Left ventricle myocardium inferior (tissue), 1 donor: ENCODE results near the gene BRWD1. TPM values are rescaled to one million over a fixed set of nuclear protein-coding genes. Genes with fewer than 3 reads are reported as not detected.

Experiments used
- DNase-seq: peaks from one replicate; pipeline ENCODE4 v3.0.0-alpha.2; 2020
- H3K27ac ChIP-seq: fragments of 200-600 bp; replicated peaks from 2 replicates; pipeline ENCODE4 v1.8.0; 2021
- H3K27me3 ChIP-seq: fragments of 200-600 bp; 2 replicates; pipeline ENCODE4 v1.8.0; 2021; ENCODE audit warnings: low read depth
- H3K36me3 ChIP-seq: fragments of 200-600 bp; 2 replicates; pipeline ENCODE4 v1.8.0; 2021
- H3K4me1 ChIP-seq: fragments of 200-600 bp; 2 replicates; pipeline ENCODE4 v1.8.0; 2021
- H3K4me3 ChIP-seq: fragments of 200-600 bp; 2 replicates; pipeline ENCODE4 v1.8.0; 2021; ENCODE audit warnings: mild to moderate bottlenecking, moderate library complexity
- H3K9me3 ChIP-seq: fragments of 200-600 bp; replicated peaks from 2 replicates; pipeline ENCODE4 v1.8.0; 2021
- CTCF ChIP-seq: fragments of 200-600 bp; IDR thresholded peaks from 2 replicates; pipeline ENCODE4 v1.8.0; 2021; ENCODE audit warnings: antibody characterized with exemption, mild to moderate bottlenecking, borderline replicate concordance
- intact Hi-C: fragments of 100-400 bp; cut with micrococcal nuclease; formaldehyde crosslinking; loops from one replicate; pipeline ENCODE4 v1.11.0; 2022
- total RNA-seq: library from RNA; stranded (reverse); fragmentation: NEBNext Ultra II Directional; extraction: Animal tissue kit (Norgen Biotek cat#: 25700); gene quantifications from one replicate; pipeline ENCODE4 v1.2.1, GENCODE V29; 2021
- donor health status: DM: no; HTN: yes; CAD: no; lungs with severe emphysema.

Gene BRWD1
- total RNA-seq, 1 donor from 2014 or later, result 34.9 TPM

- Histone ChIP-seq H3K9me3 (no peaks in the 10 kb centered on the region), H3K36me3 (peaks cover 96% of the 10 kb centered on the region), H3K4me3 (no peak overlapping the region), H3K27ac (no peak overlapping the region), H3K4me1 (peaks cover 8% of the 10 kb centered on the region), H3K27me3 (no peaks in the 10 kb centered on the region)
- intact Hi-C loops, result no loop called here
- DNase-seq, result no peak
- TF ChIP-seq CTCF, result no peak
These were observed 115.8 kb downstream of the BRWD1 start for GRCh38 chr21:39197448-39198233.

- intact Hi-C loops, result no loop called here
- peaks cover 8% of the 10 kb centered on the region for H3K4me1 ChIP-seq
- no peak for DNase-seq
- H3K27me3 ChIP-seq, result no peaks in the 10 kb centered on the region
- H3K4me3 ChIP-seq, result no peak overlapping the region
- H3K9me3 ChIP-seq, result no peaks in the 10 kb centered on the region
- H3K27ac ChIP-seq, result no peak overlapping the region
- peaks cover 89% of the 10 kb centered on the region for H3K36me3 ChIP-seq
- no peak for TF ChIP-seq CTCF
These were observed 116.6 kb downstream of the BRWD1 start for GRCh38 chr21:39196838-39197237.

- H3K9me3 ChIP-seq, result no peaks in the 10 kb centered on the region
- TF ChIP-seq CTCF, result no peak
- H3K27me3 ChIP-seq, result no peaks in the 10 kb centered on the region
- no peak overlapping the region for H3K4me3 ChIP-seq
- no peak overlapping the region for H3K27ac ChIP-seq
- H3K4me1 ChIP-seq, result peaks cover 8% of the 10 kb centered on the region
- H3K36me3 ChIP-seq, result peaks cover 84% of the 10 kb centered on the region
- no peak for DNase-seq
- intact Hi-C loops, result no loop called here
These were observed 117.1 kb downstream of the BRWD1 start for GRCh38 chr21:39196310-39196709.

- H3K9me3 ChIP-seq, result no peaks in the 10 kb centered on the region
- no peaks in the 10 kb centered on the region for H3K27me3 ChIP-seq
- intact Hi-C loops, result no loop called here
- peaks cover 8% of the 10 kb centered on the region for H3K4me1 ChIP-seq
- H3K36me3 ChIP-seq, result peaks cover 55% of the 10 kb centered on the region
- DNase-seq, result no peak
- TF ChIP-seq CTCF, result no peak
- no peak overlapping the region for H3K27ac ChIP-seq
- H3K4me3 ChIP-seq, result no peak overlapping the region
These were observed 120.1 kb downstream of the BRWD1 start for GRCh38 chr21:39193380-39193779.

- intact Hi-C loops, result no loop called here
These were observed 123.4 kb downstream of the BRWD1 start for GRCh38 chr21:39189857-39190604.

More at GRCh38 chr21:39189857-39190604, 123.4 kb downstream of the BRWD1 start:
- H3K36me3 ChIP-seq, result peaks cover 22% of the 10 kb centered on the region
- H3K27ac ChIP-seq, result no peak overlapping the region
- no peaks in the 10 kb centered on the region for H3K27me3 ChIP-seq
- no peaks in the 10 kb centered on the region for H3K9me3 ChIP-seq
- no peak for DNase-seq
- no peak for TF ChIP-seq CTCF
- H3K4me3 ChIP-seq, result no peak overlapping the region
- H3K4me1 ChIP-seq, result peaks cover 3% of the 10 kb centered on the region
